HL-60/S4 treated with phorbol 12-myristate 13-acetate at 8.2 ng/mL for 4 days and 3 days (cell line): ENCODE results near the gene SCLT1.
"Not testable (repeated sequence)": the region's sequence is repeated elsewhere in the genome, so short reads cannot be mapped to it uniquely, and the experiment has no call there.

ENCODE experiments used
- in situ Hi-C: fragments of 300-500 bp; cut with MboI; formaldehyde crosslinking; loops from 2 replicates; pipeline ENCODE4 v1.15.0; 2022; ENCODE audit warnings: low sequenced_read_pairs

Gene SCLT1

DNA sequence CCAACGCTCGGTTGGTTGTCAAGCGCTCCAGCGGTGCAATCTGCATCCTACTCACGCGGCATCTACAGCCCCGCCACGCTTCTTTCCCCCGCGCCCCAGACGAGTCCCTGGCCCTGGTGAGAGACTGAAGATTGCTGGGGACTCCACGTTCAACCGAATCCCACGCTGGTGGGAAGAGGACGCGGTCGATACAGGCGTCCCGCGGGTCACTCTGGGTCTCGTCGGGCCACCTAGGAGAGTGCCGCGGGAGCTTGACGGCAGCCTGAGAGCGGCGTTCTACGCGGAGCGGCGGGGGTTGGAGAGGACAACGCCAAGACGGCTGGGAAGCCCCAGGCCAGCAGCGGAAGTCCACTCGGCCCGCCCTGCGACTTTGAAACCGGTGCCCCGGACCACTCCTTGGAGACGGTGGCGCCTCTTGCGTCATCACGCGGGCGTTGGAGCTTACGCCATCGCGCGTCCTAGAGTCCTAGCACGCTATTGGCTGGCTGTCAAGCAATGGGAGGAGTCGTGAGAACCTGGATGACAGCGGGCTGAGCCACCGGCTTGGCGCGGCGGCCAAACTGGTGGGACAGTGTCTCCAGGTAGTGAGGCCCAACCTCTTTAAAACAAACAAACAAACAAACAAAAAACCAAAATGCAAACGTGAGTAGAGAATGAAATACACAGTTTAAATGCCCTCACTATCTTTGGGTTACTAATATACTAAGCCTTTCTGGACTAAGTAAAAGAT, at the start of gene SCLT1:
Gene SCLT1, minus strand, starts transcription at position 349 of the 730 bp plus-strand sequence. CDS start 436 bp downstream, outside the sequence.
- in situ Hi-C loops, result no loop called here

DNA sequence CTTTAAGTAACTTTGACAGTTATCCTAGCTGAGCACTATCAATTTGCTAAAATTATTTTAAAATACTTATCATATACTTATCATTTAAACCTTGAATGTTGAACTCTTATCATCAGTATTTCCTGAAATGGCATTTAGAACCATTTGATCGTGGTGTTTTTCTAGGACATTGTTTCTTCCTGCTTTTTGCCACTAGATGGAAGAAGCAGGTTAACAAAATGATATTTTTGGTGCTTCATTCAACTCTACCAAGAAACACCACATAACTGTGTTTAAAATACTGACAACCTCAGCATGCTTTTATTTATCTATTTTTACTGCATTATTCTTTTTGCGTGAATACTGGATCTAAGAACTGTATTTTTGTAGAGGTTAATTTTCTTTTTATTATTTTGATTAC, 47.2 kb upstream of the SCLT1 start:
- in situ Hi-C loops, result no loop called here

DNA sequence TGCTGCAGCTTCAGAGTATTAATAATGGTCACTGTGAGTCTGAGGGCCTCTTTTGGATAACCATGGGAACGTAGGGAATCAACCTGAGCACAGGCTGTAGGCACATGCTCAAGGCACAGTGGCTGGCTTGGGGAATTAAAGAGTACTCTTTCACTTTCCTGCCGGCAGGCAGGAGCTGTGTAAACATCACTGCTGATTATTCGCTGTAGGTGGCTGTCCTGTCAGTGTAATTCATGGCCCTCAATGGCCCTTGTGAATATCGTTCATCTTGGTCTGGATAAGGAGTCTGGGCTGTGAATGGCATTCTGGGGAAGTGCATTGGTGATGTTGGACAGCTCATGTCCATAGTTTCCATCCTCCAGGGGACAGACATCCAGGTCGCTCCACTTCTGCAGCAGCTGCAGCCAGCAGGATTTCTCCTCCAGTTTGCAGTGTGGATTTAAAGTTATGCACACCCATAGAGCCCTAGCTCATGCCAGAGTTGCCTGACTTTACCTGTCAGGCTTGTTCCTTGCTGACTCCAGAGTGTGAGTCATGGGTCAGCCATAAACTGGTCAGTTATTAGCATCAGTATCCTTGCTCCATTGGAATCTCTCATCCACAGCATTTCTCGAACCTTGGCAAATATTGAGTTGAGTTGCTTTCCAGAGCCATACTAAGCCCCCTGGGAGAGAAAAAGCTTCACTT, 45.6 kb upstream of the SCLT1 start:
- in situ Hi-C loops, result no loop called here

DNA sequence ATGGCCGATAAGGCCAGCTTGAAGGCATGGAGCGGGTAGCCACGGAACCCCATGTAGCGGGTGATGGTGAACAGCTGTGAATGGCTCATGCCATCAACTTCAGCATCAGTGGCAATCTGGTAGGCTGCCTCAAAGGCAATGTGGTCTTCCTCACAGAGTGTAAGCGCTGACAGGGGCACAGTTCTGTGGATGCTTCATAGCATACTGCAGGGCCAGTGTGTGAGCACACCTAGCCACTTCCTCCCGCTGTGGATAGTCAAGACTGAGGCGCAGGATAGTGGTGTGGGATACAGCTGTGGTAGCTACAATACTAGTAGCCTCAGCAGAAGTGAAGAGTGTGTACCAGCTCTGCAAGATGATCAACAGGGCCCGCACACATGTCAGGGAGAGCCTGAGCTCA, 43.1 kb upstream of the SCLT1 start:
- in situ Hi-C loops, result no loop called here

DNA sequence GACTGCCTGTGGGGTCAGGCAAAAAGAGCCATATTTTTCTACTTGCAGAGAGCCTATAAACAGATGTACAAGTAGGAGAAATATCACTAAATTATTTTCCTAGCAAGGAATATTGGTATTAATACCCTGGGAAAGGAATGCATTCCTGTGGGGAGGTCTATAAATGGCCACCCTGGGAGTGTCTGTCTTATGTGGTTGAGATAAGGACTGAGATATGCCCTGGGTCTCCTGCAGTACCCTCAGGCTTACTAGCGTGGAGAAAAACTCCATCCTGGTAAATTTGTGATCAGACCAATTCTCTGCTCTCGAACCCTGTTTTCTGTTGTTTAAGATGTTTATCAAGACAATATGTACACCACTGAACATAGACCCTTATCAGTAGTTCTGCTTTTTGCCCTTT, 38.0 kb upstream of the SCLT1 start:
- in situ Hi-C loops, result no loop called here

DNA sequence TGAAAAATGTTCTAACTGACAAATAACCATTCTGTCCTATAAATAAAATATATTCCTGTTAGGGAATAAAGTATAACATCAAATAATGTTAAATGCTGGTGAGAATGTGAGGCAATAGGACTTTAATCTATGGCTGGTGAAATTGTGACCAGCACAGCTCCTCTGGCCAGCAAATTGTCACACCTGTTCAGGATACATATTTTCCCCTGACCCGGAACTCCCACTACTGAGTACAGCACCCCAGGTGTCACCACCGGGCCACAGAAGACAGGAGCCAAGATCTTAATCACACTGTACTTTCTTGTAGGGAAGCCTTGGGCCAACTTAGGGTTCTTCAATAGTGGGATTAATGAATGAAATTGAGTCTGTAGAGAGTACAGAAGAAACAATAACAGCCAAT, 35.8 kb upstream of the SCLT1 start:
- in situ Hi-C loops, result no loop called here

DNA sequence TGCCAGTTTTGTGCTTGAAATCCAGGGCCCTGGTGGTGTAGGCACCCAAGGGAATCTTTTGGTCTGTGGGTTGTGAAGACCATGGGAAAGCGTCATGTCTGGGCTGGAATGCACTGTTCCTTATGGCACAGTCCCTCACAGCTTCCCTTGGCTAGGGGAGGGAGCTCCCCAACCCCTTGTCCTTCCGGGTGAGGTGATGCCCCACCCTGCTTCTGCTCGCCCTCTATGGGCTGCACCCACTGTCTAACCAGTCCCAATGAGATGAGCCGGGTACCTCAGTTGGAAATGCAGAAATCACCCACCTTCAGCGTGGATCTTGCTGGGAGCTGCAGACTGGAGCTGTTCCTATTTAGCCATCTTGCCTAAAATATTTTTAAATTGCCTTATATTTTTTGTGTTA, 33.3 kb upstream of the SCLT1 start:
- in situ Hi-C loops, result not testable (repeated sequence)

DNA sequence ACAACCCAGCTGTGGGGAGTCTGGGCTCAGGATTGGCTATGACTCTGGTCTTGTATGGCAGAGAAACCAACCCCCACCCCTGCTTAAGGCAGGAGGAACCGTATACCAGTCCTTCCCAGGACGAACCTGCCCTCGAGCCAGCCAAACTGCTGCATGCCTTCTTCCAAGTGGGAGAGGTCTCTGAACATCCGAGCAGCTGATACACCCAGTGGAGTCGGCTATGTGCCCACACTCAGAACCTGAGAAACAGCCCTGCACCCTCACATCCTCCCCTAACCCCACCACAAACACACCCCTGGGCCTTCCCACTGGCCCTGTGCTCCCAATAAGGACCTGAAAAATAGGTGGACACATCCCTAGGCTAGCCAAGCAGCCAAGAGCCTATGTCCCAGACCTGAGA, 24.4 kb upstream of the SCLT1 start:
- in situ Hi-C loops, result no loop called here

DNA sequence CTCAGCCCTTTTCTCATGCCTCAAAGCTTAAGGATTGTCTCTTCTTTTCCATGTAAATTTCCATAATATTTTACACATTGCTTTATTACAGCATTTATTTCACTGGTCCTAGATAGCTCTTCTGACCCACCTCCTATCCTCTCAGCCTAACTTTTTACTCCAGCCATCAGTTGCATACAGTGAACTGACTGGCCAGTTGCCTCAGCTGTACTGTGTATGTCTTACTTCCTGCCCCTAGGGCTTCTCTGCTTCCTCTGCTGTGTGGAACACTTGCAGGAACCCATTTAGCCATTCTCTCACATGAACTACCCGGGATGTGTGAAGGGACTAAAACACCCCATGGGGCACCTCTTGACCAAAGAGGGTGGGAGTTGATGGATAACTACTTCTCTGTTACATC, 20.6 kb upstream of the SCLT1 start:
- in situ Hi-C loops, result no loop called here

DNA sequence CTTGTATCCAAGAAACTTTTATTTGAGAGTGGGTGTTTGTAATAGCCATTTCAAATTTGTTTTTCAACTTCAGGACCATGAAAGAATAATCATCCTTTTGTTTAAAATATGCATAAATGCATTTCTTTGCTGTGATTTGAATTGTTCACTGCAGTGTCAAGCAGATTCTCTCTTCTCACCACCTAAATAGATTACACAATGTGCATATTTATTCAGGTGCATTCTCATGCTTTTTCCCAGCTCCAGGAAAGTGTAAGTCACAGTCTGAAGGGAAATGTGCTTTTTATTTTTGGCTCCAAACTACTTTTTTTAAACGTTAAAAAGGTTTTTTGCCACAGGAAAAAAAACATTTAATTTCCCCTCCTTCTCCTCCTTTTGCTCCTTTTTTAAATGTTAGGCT, 20.1 kb upstream of the SCLT1 start:
- in situ Hi-C loops, result no loop called here

DNA sequence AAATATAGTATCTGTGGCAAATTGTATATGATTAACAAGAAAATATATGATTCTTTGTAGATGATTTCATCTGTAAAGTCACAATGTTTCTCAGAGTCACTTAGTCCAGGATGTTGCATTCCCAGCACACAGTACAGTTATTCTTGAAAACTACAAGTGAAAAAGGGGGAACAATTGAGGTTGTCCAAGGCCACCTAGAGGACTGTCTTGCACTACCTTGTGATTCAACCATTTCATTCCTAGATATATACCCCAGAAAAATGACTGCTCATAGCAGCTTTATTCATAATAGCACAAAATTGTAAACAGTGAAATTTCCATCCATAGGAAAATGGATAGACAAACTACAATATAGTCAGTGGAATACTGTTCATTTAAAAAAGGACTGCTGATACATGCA, 18.6 kb upstream of the SCLT1 start:
- in situ Hi-C loops, result no loop called here

DNA sequence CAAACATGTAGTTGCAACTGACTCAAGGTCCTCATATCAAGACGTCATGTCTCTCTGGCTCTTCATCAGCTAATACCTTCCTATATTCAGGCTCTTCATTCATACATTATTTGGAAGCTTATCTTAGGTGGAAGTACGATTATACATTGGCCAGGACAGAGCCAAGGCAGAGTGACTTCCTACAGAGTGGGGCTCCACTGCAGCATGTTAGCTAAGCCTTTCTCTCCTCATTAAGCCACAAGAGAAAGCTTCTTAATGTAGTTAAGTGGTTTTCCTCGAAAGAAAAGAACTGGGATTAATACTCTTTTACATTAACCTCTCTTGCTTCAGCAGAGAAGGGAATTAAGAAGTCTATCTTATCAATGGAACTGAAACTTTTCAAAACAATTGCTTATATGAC, 17.6 kb upstream of the SCLT1 start:
- in situ Hi-C loops, result no loop called here

DNA sequence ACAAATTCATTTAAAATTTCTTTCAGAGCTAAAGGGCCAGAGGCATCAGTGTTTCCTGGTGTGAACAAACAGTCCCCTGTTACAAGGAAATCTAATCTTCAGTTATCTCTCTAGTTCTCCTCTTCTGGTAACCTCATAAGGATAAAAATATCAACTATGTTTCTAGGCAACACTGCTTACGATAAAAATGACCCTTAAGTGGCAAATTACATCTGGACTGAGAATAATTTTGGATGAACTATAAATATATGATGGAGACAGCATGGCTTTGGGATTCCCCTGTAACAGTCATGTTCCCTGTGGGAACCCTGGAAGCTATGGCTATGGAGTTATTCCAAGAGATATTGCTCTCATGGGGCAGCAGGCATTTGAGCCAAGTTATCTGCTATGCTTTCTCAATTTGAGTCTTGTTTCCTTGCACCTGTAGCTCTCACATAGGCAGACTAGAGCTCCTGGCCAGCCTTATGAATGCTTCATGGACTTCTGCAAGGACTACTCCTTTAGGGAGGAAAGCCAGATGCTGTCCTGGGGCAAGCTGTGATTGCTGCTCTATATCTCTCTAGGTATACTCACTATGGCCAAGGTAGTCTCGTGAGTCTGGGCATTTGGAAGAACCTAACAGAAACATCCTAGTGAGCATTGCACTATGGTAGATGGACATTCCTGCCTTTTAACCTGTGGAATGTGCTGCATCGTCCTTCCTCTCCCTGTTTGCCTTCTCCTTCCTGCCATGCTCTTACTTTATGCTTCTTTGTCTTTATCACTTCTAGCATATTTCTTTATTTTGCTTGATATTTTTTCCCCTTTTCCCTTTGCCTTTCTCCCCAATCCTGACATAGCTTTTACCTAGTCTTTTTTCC, 16.9 kb upstream of the SCLT1 start:
- in situ Hi-C loops, result no loop called here

DNA sequence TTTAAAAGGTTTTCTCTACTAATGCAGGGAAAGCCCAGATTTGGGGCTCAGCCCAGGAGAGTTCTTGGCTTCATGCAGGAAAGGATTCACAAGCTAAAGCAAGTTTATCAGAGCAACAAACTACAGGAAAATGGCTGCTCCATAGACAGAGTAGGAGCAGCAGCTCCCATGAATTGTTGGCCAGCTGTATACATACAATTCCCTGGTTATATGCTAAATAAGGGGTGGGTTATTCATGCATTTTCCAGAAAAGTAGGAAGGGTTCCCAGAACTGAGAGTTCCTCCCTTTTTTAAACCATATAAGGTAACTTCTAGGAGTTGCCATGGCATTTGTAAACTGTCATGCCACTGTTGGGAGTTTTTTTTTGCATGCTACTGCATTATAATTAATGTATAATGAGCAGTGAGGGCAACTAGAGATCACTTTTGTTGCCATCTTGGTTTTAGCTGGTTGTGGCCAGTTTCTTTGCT, 5.2 kb upstream of the SCLT1 start:
- in situ Hi-C loops, result no loop called here

DNA sequence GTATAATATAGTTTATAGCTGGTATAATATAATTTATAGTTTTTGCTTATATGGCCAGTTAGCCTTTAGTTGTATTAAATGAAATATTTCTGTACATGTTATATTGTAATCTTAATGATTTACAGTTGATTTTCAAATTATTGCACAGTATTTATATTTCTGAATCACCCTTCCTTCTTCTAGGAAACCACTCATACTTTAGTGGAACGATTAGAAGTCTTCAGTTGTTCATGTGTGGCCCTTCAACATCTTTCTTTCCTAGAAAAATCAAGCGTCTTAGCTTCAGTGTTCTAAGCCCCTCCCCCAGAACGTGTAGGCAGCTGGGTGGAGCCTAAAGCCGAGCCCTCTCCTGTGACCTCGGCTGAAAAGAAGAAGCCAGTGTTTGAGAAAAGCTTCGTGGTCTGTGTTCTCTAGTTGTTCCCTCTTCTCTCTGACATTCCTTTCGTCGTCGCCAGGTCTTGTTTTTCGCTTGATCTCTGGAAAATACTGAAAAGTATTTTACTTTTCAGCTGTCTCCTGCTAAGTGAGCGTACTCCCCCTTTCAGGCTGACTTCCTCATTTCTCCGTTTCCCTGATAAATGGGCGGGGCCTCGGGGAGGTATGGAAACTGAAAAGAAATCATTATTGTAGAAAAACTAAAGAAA, 2.6 kb upstream of the SCLT1 start, which contains the start of gene C4orf33:
Gene C4orf33, plus strand, starts transcription at position 342 of the 644 bp plus-strand sequence. CDS start 6,459 bp downstream, outside the sequence.
- in situ Hi-C loops, result no loop called here

DNA sequence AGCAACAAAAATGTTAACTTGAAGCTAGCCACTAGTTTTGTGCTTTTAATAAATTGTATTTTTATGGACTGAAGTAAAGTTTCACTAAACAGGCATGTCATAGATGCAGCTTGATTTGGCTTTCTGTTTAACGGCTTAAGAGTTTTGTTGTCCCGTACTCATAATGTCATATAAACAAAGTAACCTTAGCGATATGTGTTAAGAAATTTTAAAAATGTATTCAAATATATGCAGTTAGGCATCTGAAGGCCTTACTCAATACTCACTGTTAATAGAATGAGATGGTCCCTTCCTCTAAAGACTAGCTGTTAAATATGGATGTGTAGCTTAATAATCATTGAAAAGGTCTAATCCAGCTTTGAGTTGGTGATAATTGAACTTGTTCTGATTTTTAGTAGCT, 1.0 kb upstream of the SCLT1 start:
- in situ Hi-C loops, result no loop called here

DNA sequence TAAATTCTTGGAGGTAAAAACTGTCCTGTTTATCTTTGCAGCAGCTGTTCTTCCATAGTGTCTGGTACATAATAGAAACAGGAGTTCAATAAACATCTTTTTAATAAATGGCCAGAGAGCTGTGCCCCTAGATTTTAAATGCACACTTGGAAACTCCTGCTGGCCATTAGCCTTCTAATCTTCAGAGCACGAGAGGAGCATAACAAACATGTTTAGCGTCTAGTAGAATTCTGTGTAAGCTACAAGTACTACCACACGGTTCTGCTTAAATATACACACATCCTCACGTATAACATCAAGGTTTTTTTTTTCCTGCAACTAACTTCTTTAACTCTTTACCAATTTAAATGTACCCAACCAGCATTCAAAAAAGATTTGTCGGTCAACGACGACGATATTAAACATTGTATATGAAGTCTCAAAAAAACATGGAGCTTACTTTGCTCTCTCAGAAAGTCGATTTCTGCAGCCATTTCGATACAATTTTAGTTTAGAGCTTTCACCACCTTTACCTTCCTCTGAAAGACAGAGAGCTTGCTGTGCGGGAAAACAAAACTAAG, 628 bp downstream of the SCLT1 start:
- in situ Hi-C loops, result no loop called here

DNA sequence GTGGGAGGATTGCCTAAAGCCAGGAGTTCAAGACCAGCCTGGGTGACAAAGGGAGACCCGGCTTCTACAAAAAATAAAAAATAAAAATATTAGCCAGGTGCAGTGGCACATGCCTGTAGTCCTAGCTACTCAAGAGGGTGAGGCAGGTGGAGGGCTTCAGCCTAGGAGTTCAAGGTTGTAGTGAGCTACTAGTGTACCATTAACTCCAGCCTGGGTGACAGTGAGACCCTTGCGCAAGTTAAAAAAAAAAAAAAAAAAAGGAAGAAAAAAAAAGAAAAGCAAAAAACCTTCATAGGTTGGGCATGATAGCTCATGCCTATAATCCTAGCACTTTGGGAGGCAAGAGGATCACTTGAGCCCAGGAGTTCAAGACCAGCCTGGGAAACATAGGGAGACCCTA, 5.8 kb downstream of the SCLT1 start:
- in situ Hi-C loops, result no loop called here

DNA sequence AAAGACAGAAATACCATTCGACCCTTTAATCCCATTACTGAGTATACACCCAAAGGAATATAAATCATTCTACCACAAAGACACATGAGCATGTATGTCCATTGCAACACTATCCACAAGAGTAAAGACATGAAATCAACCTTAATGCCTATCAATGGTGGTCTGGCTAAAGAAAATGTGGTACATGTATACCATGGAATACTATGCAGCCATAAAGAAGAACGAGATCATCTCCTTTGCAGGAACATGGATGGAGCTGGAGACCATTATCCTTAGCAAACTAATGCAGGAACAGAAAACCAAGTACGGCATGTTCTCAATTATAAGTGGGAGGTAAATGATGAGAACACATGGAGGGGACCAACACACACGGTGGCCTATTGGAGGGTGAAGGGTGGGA, 7.9 kb downstream of the SCLT1 start:
- in situ Hi-C loops, result no loop called here

DNA sequence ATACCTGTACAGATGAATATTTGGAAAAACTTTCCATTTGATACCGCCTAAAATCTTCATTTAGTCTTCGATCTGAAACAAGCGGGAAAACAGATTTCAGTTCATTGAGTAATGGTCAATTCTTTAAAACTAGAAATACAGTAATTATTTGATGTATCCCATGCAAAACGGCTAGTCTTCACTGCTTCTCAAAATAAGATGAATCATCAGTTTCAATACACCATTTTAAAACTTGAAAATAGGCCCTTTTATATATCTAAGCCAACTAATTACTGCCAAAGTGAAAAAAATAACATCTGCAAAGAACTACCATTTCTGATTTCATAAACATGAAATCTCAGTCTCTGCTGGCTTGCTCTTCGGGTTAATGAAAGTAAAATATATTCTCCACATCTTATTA, 11.0 kb downstream of the SCLT1 start:
- in situ Hi-C loops, result no loop called here

DNA sequence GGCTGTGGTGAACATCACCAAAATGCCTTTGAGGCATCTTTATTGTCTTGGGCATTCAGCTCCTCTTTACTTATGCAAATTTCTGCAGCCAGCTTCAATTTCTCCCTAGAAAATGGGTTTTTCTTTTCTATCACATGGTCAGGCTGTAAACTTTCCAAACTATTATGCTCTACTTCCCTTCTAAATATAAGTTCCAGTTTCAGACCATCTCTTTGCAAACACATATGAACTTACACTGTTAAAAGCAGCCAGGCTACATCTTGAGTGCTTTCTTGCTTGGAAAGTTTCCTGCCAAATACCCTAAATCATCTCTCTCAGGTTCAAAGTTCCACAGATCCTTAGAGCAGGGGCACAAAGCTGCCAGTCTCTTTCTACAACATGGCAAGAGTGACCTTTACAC, 13.2 kb downstream of the SCLT1 start:
- in situ Hi-C loops, result no loop called here
